Kidney (tissue), 14 donors: Measurements from ENCODE around the gene SLC5A6. TPM values are rescaled to one million over a fixed set of nuclear protein-coding genes. Genes with fewer than 3 reads are reported as not detected.

Experiments
- DNase-seq, 5 donors: peaks; one replicate each; pipeline ENCODE4 v3.0.0-alpha.2; 2013 to 2020
- FAIRE-seq: peaks from 2 replicates; lab custom pipeline; 2012; peaks lifted over from hg19 to GRCh38; lab: Jason Lieb, UNC
- H3K27ac ChIP-seq, 2 donors: one replicate each; pipeline ENCODE4 v1.7.0; 2013; ENCODE audit warnings: low read depth in 2 of 2, low read length in 2 of 2, inconsistent platforms in 1 of 2
- H3K27me3 ChIP-seq: one replicate; pipeline ENCODE4 v1.7.1; 2013; ENCODE audit warnings: low read length, inconsistent platforms; ENCODE audit not compliant: control insufficient read depth, insufficient read depth
- H3K36me3 ChIP-seq, 3 donors: one replicate each; pipeline versions ENCODE4 v1.7.0 to v1.7.1; 2013; ENCODE audit warnings: low read length in 3 of 3, control low read depth in 1 of 3, inconsistent platforms in 1 of 3; ENCODE audit not compliant: insufficient read depth in 3 of 3, control insufficient read depth in 2 of 3
- H3K4me1 ChIP-seq, 3 donors: one replicate each; pipeline versions ENCODE4 v1.7.0 to v1.7.1; 2013; ENCODE audit warnings: low read length in 3 of 3, inconsistent platforms in 1 of 3, low read depth in 1 of 3; ENCODE audit not compliant: control insufficient read depth in 2 of 3, insufficient read depth in 2 of 3
- H3K4me3 ChIP-seq, 3 donors: one replicate each; pipeline versions ENCODE4 v1.7.0 to v1.8.1; 2013; ENCODE audit warnings: low read length in 3 of 3, control low read depth in 1 of 3, inconsistent platforms in 1 of 3
- H3K9ac ChIP-seq, 3 donors: one replicate each; pipeline versions ENCODE4 v1.7.0 to v1.7.1; 2013; ENCODE audit warnings: low read length in 3 of 3, control low read depth in 1 of 3, inconsistent platforms in 1 of 3
- H3K9me3 ChIP-seq, 3 donors: one replicate each; pipeline versions ENCODE4 v1.7.0 to v1.7.1; 2013; ENCODE audit warnings: low read length in 3 of 3, control low read depth in 1 of 3, inconsistent platforms in 1 of 3; ENCODE audit not compliant: control insufficient read depth in 2 of 3, insufficient read depth in 1 of 3
- intact Hi-C: fragments of 100-400 bp; cut with DNase I; formaldehyde crosslinking; loops from one replicate; pipeline ENCODE4 v1.11.1; 2022
- polyA plus RNA-seq: library from polyadenylated mRNA; stranded (reverse); fragments of 350-450 nt; fragmentation: Illumina TruSeq; extraction: RNeasy Lipid Tissue Mini Kit (QIAGEN cat#74804); gene quantifications from one replicate; pipeline ENCODE4 v1.2.3, GENCODE V29; 2014; ENCODE audit warnings: low read depth, low replicate concordance; ENCODE audit not compliant: insufficient read depth
- total RNA-seq: library from RNA; stranded (reverse); fragmentation: NEBNext Ultra II Directional; extraction: Animal tissue kit (Norgen Biotek cat#: 25700); gene quantifications from one replicate; pipeline ENCODE4 v1.2.1, GENCODE V29; 2021
- TF ChIP-seq, protein P1 (sequence below): IDR thresholded peaks from 3 replicates; pipeline ENCODE4 v1.5.1; 2012; ENCODE audit warnings: mild to moderate bottlenecking, moderate library complexity, borderline replicate concordance; ENCODE audit not compliant: insufficient read depth; ENCODE audit errors: extremely low read depth
- donor health status: control.
- donor health status: control.
- donor health status: control.
- donor health status: control.
- donor health status: control.
- donor health status: DM: yes; HTN: yes; CAD: no.
- donor health status: Normal renal cell carcinoma (clear cell type).

SLC5A6 gene
- total and polyA plus RNA-seq, 2 donors from 2014 or later: 10.8 to 27.8 TPM

- H3K36me3 ChIP-seq: no peaks in the 10 kb centered on the region
- no peak overlapping the region for H3K9ac ChIP-seq
- no peaks in the 10 kb centered on the region for H3K9me3 ChIP-seq
- H3K4me3 ChIP-seq: no peak overlapping the region
- no peaks in the 10 kb centered on the region for H3K27me3 ChIP-seq
- H3K4me1 ChIP-seq: no peaks in the 10 kb centered on the region
- H3K27ac ChIP-seq: no peak overlapping the region
- TF ChIP-seq, protein P1, sequence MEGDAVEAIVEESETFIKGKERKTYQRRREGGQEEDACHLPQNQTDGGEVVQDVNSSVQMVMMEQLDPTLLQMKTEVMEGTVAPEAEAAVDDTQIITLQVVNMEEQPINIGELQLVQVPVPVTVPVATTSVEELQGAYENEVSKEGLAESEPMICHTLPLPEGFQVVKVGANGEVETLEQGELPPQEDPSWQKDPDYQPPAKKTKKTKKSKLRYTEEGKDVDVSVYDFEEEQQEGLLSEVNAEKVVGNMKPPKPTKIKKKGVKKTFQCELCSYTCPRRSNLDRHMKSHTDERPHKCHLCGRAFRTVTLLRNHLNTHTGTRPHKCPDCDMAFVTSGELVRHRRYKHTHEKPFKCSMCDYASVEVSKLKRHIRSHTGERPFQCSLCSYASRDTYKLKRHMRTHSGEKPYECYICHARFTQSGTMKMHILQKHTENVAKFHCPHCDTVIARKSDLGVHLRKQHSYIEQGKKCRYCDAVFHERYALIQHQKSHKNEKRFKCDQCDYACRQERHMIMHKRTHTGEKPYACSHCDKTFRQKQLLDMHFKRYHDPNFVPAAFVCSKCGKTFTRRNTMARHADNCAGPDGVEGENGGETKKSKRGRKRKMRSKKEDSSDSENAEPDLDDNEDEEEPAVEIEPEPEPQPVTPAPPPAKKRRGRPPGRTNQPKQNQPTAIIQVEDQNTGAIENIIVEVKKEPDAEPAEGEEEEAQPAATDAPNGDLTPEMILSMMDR: no peak
- intact Hi-C loops: no loop called here
- DNase-seq (no peak), FAIRE-seq (no peak)
Measured at GRCh38 chr2:27170581-27171337, 41.3 kb downstream of the SLC5A6 start.

DNA sequence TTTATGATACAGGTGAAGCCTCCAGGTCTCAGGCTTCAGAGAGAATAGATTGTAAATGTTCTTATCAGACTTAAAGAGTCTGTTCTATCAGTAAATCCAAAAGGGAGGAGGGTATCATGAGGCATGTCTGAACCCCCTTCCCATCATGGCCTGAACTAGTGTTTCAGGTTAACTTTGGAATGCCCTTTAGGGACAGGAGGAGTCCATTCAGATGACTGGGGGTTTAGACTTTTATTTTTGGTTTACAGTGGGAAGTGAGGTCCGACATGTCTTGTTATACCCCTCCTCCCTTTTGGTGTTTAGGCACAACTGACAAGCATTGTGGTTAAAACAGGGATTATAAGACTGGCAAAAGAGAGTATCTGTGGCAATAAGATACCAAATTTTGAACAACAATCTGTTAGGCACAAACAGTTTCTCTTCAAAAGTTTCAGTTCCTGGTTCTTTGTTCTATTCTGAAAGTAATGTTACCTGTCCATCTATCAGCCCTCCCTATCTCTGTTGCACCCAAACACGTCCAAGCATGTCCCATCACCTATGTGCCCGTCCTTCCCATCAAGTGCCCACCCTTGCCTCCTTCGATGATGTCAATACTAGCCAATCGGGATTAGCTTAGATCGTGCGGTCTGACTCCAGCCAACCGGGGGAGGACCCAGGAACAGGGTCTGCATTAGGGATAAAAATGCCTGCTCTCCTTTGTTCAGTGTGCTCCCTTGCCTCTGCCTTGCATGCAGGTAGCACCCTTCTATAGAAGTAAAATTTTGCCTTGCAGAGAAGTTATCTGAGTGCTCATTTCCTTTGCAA is 46.9 kb downstream of the SLC5A6 start:
- intact Hi-C loops: no loop called here
- TF ChIP-seq, protein P1: no peak

DNA sequence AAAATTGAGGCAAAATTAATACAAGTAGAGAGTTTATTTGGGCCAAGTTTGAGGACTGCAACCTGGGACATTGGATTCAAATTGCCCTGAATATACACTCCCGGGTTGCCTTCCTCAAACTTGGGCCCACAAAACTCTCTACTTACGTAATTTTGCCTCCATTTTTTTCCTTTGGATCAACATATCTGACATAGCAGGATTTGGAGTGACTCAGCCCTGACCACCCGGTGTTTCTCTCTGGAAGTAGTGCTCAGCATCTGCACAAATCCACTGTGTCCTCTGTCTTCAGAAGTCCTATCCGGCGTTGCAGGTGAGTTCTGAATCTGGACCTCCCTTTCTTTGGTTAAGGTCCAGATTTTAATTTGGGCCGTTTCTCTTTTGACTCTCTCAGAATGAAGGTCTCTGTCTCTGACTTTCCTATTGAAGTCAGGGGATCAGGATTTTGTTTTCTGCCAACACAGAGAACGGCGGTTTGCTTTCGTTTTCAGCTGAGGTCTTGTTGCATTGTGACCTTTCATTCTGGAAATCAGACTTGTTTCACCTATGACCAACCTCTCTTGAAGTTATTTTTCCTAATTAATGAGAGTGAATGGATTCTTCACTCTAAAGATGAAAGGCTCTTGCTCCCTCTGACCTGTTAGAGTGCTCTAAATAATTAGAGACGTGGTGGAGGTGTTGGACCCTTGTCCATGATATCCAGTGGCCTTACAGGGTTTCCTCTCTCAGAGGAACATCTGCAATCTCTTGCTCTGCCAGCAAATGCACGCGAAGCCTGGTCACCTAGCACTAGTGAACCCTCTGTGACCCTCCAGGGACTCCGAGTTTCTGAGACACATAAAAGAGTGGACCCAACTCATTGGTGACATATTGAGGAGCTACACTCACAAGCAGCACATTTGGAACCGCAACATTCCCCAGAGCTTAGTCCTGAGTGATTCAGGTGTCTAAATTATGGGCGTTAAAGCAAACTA is 49.6 kb downstream of the SLC5A6 start:
- DNase-seq (no peak), FAIRE-seq (no peak)
- Histone ChIP-seq H3K9me3 (no peaks in the 10 kb centered on the region), H3K27ac (no peak overlapping the region), H3K36me3 (no peaks in the 10 kb centered on the region), H3K4me1 (no peaks in the 10 kb centered on the region), H3K27me3 (no peaks in the 10 kb centered on the region), H3K4me3 (no peak overlapping the region), H3K9ac (no peak overlapping the region)
- TF ChIP-seq, protein P1: no peak
- intact Hi-C loops: no loop called here

More for the DNA sequence above, 46.9 kb downstream of the SLC5A6 start:
- Histone ChIP-seq H3K9ac (no peak overlapping the region), H3K9me3 (no peaks in the 10 kb centered on the region), H3K27me3 (no peaks in the 10 kb centered on the region), H3K36me3 (no peaks in the 10 kb centered on the region), H3K4me3 (no peak overlapping the region), H3K27ac (no peak overlapping the region), H3K4me1 (no peaks in the 10 kb centered on the region)
- DNase-seq: no peak
- FAIRE-seq: no peak
